A549 (cell line): ENCODE measurements around the gene RNASEH1. TPM values are rescaled to one million over a fixed set of nuclear protein-coding genes. Genes with fewer than 3 reads are reported as not detected.
"Not testable (repeated sequence)": the region's sequence is repeated elsewhere in the genome, so short reads cannot be mapped to it uniquely, and the experiment has no call there.

Source experiments
- ATAC-seq, 2 experiments: fragments of 200-7000 bp in 1 of 2; fragments of >200 bp in 1 of 2; cut with Nextera tagmentation in 1 of 2; cut with Tn5 transposase in 1 of 2; 3 replicates each; pipeline versions ENCODE4 v1.8.0 to v1.9.1; 2018 to 2020; ENCODE audit warnings: mild to moderate bottlenecking in 1 of 2, moderate library complexity in 1 of 2
- CTCF ChIA-PET: fragments of 300-600 bp; sonication (Branson Sonifier 250); formaldehyde crosslinking; extraction: SDS; loops from one replicate; lab custom pipeline; 2021; ENCODE audit warnings: antibody characterized with exemption, inconsistent platforms; lab: Yijun Ruan, JAX
- POLR2A ChIA-PET: fragments of 350-600 bp; formaldehyde crosslinking; extraction: SDS; loops from one replicate; lab custom pipeline; 2021; ENCODE audit warnings: antibody characterized with exemption, inconsistent platforms; lab: Yijun Ruan, JAX
- DNase-seq, 2 experiments: peaks; one replicate each; pipeline versions ENCODE4 v3.0.0 to v3.0.0-alpha.2; 2011 to 2016; ENCODE audit warnings: low read depth in 1 of 2, low spot score in 1 of 2
- FAIRE-seq: peaks from 2 replicates; lab custom pipeline; 2011; peaks lifted over from hg19 to GRCh38; lab: Jason Lieb, UNC
- H3K27ac ChIP-seq, 2 experiments: fragments of >200 bp; sonication (Bioruptor Twin); formaldehyde crosslinking; 3 replicates each; pipeline ENCODE4 v1.5.1; 2016 to 2017
- H3K4me1 ChIP-seq: fragments of >200 bp; sonication (Bioruptor Twin); formaldehyde crosslinking; 3 replicates; pipeline ENCODE4 v1.6.1; 2016
- H3K4me2 ChIP-seq: fragments of >200 bp; sonication (Bioruptor Twin); formaldehyde crosslinking; 3 replicates; pipeline ENCODE4 v1.6.1; 2016
- H3K4me3 ChIP-seq: fragments of >200 bp; sonication (Bioruptor Twin); formaldehyde crosslinking; 3 replicates; pipeline ENCODE4 v1.5.1; 2016
- H3K9me3 ChIP-seq: fragments of >200 bp; sonication (Bioruptor Twin); formaldehyde crosslinking; 3 replicates; pipeline ENCODE4 v1.6.1; 2016
- CBX2 ChIP-seq: fragments of 200-600 bp; sonication (generic); IDR thresholded peaks from 2 replicates; pipeline ENCODE4 v1.6.1; 2016; ENCODE audit warnings: low read depth, mild to moderate bottlenecking, borderline replicate concordance
- FOXS1 ChIP-seq: fragments of 250-450 bp; sonication (Bioruptor Pico); IDR thresholded peaks from 2 replicates; pipeline ENCODE4 v1.5.0; 2020; ENCODE audit warnings: mild to moderate bottlenecking, moderate library complexity
- HOXA7 ChIP-seq: fragments of 250-450 bp; sonication (Bioruptor Pico); IDR thresholded peaks from 2 replicates; pipeline ENCODE4 v1.5.0; 2020; ENCODE audit warnings: mild to moderate bottlenecking, moderate library complexity
- JUN ChIP-seq, 2 experiments: fragments of >200 bp; sonication (Bioruptor Twin); formaldehyde crosslinking; IDR thresholded peaks; 2 replicates in 1 of 2; 3 replicates in 1 of 2; pipeline ENCODE4 v1.6.1; 2016 to 2017
- MYC ChIP-seq: IDR thresholded peaks from 2 replicates; pipeline ENCODE4 v1.6.1; 2012; ENCODE audit warnings: mild to moderate bottlenecking, inconsistent platforms, low read length, improper control_type of control experiment, borderline replicate concordance
- NFE2L2 ChIP-seq: fragments of 150-350 bp; conservative IDR thresholded peaks from 2 replicates; pipeline ENCODE4 v1.6.1; 2014; ENCODE audit warnings: low read length
- NR3C1 ChIP-seq: fragments of >200 bp; sonication (Bioruptor Twin); formaldehyde crosslinking; IDR thresholded peaks from 3 replicates; pipeline ENCODE4 v1.6.1; 2017
- POLR2AphosphoS2 ChIP-seq: conservative IDR thresholded peaks from 2 replicates; pipeline ENCODE4 v1.6.1; 2012; ENCODE audit warnings: low read length, improper control_type of control experiment, inconsistent platforms
- RCOR1 ChIP-seq: fragments of 150-350 bp; IDR thresholded peaks from 2 replicates; pipeline ENCODE4 v1.6.1; 2014; ENCODE audit warnings: antibody characterized with exemption, low read length, low read depth
- RNF2 ChIP-seq: fragments of 200-600 bp; sonication (generic); IDR thresholded peaks from 2 replicates; pipeline ENCODE4 v1.6.1; 2016; ENCODE audit warnings: low read depth, mild to moderate bottlenecking, antibody characterized with exemption, moderate library complexity, borderline replicate concordance
- SMC3 ChIP-seq: fragments of >200 bp; sonication (Bioruptor Twin); formaldehyde crosslinking; IDR thresholded peaks from 3 replicates; pipeline ENCODE4 v1.6.1; 2018; ENCODE audit warnings: inconsistent platforms
- TP53 ChIP-seq: fragments of 250-450 bp; sonication (Bioruptor Pico); IDR thresholded peaks from 2 replicates; pipeline ENCODE4 v1.5.0; 2021; ENCODE audit warnings: mild to moderate bottlenecking, moderate library complexity
- ZNF302 ChIP-seq: fragments of 250-450 bp; sonication (Bioruptor Pico); IDR thresholded peaks from 2 replicates; pipeline ENCODE4 v1.9.0; 2021; ENCODE audit warnings: inconsistent platforms, mild to moderate bottlenecking, moderate library complexity
- WGBS: methylation state at CpG from one replicate; pipeline ENCODE4 v1.1.6; 2017; ENCODE audit errors: missing lambda C conversion rate; 5-methylcytosine and 5-hydroxymethylcytosine counted together
- polyA plus RNA-seq, 4 experiments: library from polyadenylated mRNA; depleted of rRNA in 3 of 4; stranded (reverse); fragments of >200 nt; fragmentation: RNase III in 1 of 4; extraction: RNeasy Plus Mini Kit Qiagen cat#74134 plus additional on column Dnase treatment in 1 of 4; gene quantifications; 2 replicates in 3 of 4; 3 replicates in 1 of 4; pipeline ENCODE4 v1.2.3, GENCODE V29; 2011 to 2017
- TF ChIP-seq, protein P1 (sequence below): fragments of 450-650 bp; IDR thresholded peaks from 2 replicates; pipeline ENCODE4 v1.6.1; 2014; ENCODE audit warnings: antibody characterized with exemption
- TF ChIP-seq, protein P2 (sequence below): fragments of 200-600 bp; sonication (generic); IDR thresholded peaks from 2 replicates; pipeline ENCODE4 v1.6.1; 2016; ENCODE audit warnings: antibody characterized with exemption, mild to moderate bottlenecking, moderate library complexity
- TF ChIP-seq, protein P3 (sequence below): fragments of 250-450 bp; sonication (Bioruptor Pico); IDR thresholded peaks from 2 replicates; pipeline ENCODE4 v1.5.0; 2020; ENCODE audit warnings: low read depth, mild to moderate bottlenecking, moderate library complexity

The RNASEH1 gene
- polyA plus RNA-seq, 2 of the 4 experiments (the other 2 are of a cell fraction) = 54.3 to 55.3 TPM

DNA sequence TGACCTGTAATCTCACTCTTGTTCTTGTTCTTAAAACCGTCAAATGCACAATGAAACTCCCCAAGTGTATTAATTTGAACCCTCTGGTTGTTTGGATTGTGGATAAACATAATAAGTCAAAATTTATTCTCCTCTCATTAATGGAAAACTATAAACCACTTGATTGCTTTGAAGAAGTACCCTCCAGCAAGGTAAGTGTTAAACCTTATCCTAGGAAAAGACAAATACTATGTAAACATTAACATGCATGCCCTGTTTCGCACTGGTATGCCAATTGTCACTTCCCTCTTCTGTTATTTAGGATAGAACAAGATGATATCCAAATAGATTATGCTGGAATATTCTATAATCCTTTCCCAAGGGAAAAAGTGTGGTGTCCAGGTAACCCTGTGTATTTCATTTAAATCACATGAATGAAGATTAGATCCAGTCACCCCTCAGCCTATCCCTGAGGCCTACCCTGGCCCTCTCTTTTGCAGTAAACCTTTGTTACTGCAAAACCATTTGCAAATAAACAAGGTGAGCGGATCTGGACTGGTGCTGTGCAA, 40.1 kb downstream of the RNASEH1 start:
- DNase-seq = no peak
- no peak for FAIRE-seq
- Histone ChIP-seq H3K9me3 (no peaks in the 10 kb centered on the region), H3K27ac (peak overlapping the region; percentile 92 to 97), H3K4me2 (peak overlapping the region; percentile 96)
- no peak for ATAC-seq
- ChIA-PET CTCF (interaction anchor here (0.6 to 1.3 kb wide), 2 partner anchors 18 to 27 kb away, joined by 3 read pairs; no protein-coding TSS in a partner anchor), POLR2A (interaction anchor here (0.8 to 1.3 kb wide), 6 partner anchors 11 to 140 kb away, joined by 3 to 11 read pairs (median 4); partner anchors contain the start of genes EIPR1 and RNASEH1)
- WGBS = 33% methylated on average over 3 of the region's 3 CpGs
- TF ChIP-seq MYC (no peak), ZNF302 (CRISPR knock-in tag) (no peak), CBX2 (no peak)
- TF ChIP-seq, protein P1, sequence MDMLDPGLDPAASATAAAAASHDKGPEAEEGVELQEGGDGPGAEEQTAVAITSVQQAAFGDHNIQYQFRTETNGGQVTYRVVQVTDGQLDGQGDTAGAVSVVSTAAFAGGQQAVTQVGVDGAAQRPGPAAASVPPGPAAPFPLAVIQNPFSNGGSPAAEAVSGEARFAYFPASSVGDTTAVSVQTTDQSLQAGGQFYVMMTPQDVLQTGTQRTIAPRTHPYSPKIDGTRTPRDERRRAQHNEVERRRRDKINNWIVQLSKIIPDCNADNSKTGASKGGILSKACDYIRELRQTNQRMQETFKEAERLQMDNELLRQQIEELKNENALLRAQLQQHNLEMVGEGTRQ = no peak
- TF ChIP-seq, all 56 proteins: peak for 0
- Histone ChIP-seq H3K4me3 (peak overlapping the region; percentile 71), H3K4me1 (peaks cover 17% of the 10 kb centered on the region)

DNA sequence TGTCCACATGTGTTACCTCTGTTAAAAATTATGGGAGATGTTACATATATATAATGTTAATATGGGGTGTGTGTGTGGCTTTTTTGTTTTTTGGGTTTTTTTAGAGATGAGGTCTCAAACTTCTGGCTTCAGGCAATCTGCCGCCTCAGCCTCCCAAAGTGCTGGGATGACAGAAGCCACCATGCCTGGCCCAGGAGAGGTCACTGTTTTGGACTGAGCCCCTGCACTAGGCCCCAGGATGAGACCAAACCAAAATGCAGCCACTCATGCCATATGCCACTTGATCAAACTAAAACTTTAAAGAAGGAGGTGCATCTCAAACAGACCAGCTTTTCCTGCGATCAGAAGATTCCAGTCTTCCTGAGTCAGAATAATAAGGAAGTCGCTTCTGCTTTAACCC, 41.3 kb downstream of the RNASEH1 start:
- Histone ChIP-seq H3K4me3 (no peak overlapping the region), H3K4me2 (no peak overlapping the region), H3K4me1 (peaks cover 15% of the 10 kb centered on the region), H3K27ac (no peak overlapping the region), H3K9me3 (no peaks in the 10 kb centered on the region)
- ChIA-PET CTCF (interaction anchor here (0.6 kb wide), 1 partner anchor 48 kb away, joined by 3 read pairs; no protein-coding TSS in a partner anchor), POLR2A (interaction anchor here (1.0 kb wide), 1 partner anchor 41 kb away, joined by 3 read pairs; the partner anchor contains the start of gene RNASEH1)
- FAIRE-seq = no peak
- DNase-seq = no peak
- ATAC-seq = no peak
- TF ChIP-seq HOXA7 (CRISPR knock-in tag) = no peak
- WGBS = 93% methylated on average over 3 of the region's 3 CpGs

DNA sequence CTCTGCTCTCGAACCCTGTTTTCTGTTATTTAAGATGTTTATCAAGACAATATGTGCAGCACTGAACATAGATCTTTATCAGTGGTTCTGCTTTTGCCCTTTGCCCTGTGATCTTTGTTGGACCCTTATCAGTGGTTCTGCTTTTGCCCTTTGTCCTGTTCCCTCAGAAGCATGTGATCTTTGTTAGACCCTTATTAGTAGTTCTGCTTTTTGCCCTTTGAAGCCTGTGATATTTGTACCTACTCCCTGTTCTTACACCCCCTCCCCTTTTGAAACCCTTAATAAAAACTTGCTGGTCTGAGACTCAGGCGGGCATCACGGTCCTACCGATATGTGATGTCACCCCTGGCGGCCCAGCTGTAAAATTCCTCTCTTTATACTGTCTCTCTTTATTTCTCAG, 42.7 kb downstream of the RNASEH1 start:
- H3K9me3 ChIP-seq, H3K4me2 ChIP-seq, H3K4me3 ChIP-seq, POLR2A ChIA-PET, FAIRE-seq, DNase-seq, ATAC-seq, H3K27ac ChIP-seq: not testable (repeated sequence)
- peaks cover 12% of the 10 kb centered on the region for H3K4me1 ChIP-seq
- CTCF ChIA-PET = interaction anchor here (1.2 kb wide), 1 partner anchor 10 kb away, joined by 3 read pairs; no protein-coding TSS in a partner anchor
- 90% methylated on average over 5 of the region's 5 CpGs for WGBS

DNA sequence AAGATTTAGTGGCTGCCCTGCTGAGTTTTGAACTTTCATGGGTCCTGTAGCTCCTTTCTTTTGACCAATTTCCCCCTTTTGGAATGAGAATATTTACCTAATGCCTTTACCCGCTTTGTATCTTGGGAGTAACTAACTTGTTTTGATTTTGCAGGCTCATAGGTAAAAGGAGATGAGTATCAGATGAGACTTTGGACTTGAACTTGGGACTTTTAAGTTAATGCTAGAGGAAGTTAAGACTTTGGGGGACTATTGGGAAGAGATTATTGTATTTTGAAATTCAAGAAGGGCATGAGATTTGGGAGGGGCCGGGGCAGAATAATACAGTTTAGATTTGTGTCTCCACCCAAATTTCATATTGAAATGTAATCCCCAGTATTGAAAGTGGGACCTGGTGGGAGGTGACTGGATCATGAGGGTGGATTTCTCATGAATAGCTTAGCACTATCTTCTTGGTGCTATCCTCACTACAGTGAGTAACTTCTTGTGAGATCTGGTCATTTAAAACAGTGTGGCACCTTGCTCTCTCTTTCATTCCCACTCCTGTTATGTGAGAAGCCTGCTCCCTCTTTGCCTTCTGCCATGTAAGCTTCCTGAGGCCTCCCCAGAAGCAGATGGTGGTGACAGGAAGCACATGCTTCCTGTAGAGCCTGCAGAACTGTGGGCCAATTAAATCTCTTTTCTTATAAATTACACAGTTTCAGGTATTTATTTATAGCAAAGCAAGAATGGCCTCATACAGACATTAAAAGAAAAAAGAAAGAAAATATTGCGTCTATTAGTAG, 44.9 kb downstream of the RNASEH1 start:
- ChIA-PET POLR2A (no interaction called here), CTCF (interaction anchor here (1.2 to 1.4 kb wide), 2 partner anchors 41 to 51 kb away, joined by 3 to 4 read pairs; no protein-coding TSS in a partner anchor)
- Histone ChIP-seq H3K4me2 (no peak overlapping the region), H3K9me3 (no peaks in the 10 kb centered on the region), H3K4me1 (peaks cover 6% of the 10 kb centered on the region; the same call in 1 of the 3 replicates), H3K27ac (no peak overlapping the region), H3K4me3 (no peak overlapping the region)
- DNase-seq (no peak), ATAC-seq (no peak), FAIRE-seq (no peak)
- 88% methylated on average over 3 of the region's 3 CpGs for WGBS
- TF ChIP-seq, protein P1 = no peak
- TF ChIP-seq, protein P2, sequence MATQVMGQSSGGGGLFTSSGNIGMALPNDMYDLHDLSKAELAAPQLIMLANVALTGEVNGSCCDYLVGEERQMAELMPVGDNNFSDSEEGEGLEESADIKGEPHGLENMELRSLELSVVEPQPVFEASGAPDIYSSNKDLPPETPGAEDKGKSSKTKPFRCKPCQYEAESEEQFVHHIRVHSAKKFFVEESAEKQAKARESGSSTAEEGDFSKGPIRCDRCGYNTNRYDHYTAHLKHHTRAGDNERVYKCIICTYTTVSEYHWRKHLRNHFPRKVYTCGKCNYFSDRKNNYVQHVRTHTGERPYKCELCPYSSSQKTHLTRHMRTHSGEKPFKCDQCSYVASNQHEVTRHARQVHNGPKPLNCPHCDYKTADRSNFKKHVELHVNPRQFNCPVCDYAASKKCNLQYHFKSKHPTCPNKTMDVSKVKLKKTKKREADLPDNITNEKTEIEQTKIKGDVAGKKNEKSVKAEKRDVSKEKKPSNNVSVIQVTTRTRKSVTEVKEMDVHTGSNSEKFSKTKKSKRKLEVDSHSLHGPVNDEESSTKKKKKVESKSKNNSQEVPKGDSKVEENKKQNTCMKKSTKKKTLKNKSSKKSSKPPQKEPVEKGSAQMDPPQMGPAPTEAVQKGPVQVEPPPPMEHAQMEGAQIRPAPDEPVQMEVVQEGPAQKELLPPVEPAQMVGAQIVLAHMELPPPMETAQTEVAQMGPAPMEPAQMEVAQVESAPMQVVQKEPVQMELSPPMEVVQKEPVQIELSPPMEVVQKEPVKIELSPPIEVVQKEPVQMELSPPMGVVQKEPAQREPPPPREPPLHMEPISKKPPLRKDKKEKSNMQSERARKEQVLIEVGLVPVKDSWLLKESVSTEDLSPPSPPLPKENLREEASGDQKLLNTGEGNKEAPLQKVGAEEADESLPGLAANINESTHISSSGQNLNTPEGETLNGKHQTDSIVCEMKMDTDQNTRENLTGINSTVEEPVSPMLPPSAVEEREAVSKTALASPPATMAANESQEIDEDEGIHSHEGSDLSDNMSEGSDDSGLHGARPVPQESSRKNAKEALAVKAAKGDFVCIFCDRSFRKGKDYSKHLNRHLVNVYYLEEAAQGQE = no peak
- TF ChIP-seq SMC3 (no peak), FOXS1 (no peak), POLR2AphosphoS2 (no peak), NFE2L2 (no peak), NR3C1 (no peak), RNF2 (no peak), TP53 (no peak), JUN (IDR thresholded peaks at IDR 0.05) (no peak), RCOR1 (no peak)
- TF ChIP-seq, protein P3, sequence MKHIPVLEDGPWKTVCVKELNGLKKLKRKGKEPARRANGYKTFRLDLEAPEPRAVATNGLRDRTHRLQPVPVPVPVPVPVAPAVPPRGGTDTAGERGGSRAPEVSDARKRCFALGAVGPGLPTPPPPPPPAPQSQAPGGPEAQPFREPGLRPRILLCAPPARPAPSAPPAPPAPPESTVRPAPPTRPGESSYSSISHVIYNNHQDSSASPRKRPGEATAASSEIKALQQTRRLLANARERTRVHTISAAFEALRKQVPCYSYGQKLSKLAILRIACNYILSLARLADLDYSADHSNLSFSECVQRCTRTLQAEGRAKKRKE (CRISPR knock-in tag) = no peak
